CD14-positive monocyte (primary cell): ENCODE measurements around the gene CD247. TPM values are rescaled to one million over a fixed set of nuclear protein-coding genes. Genes with fewer than 3 reads are reported as not detected.

Experiments
- DNase-seq, 3 donors: peaks; one replicate each; pipeline ENCODE4 v3.0.0-alpha.2; 2011 to 2022
- H2AFZ ChIP-seq: 2 replicates; pipeline ENCODE4 v1.6.0; 2012; ENCODE audit warnings: mild to moderate bottlenecking, low read depth, low read length, inconsistent platforms; ENCODE audit not compliant: insufficient read depth, poor library complexity, severe bottlenecking
- H3K27ac ChIP-seq, 2 donors: 1 replicate in 1 of 2; 2 replicates in 1 of 2; pipeline ENCODE4 v1.5.1; 2012 to 2013; ENCODE audit warnings: low read length in 2 of 2, control low read depth in 1 of 2, inconsistent platforms in 1 of 2, low read depth in 1 of 2, mild to moderate bottlenecking in 1 of 2
- H3K27me3 ChIP-seq, 2 donors: one replicate each; pipeline versions ENCODE4 v1.6.0 to v1.6.1; 2011 to 2013; ENCODE audit warnings: low read length in 2 of 2; ENCODE audit not compliant: control insufficient read depth in 2 of 2, insufficient read depth in 2 of 2
- H3K36me3 ChIP-seq, 2 donors: replicated peaks in 1 of 2; 1 replicate in 1 of 2; 2 replicates in 1 of 2; pipeline versions ENCODE4 v1.5.1 to v1.6.1; 2012 to 2013; ENCODE audit warnings: low read length in 2 of 2, control low read depth in 1 of 2, inconsistent platforms in 1 of 2, mild to moderate bottlenecking in 1 of 2; ENCODE audit not compliant: insufficient read depth in 2 of 2, control insufficient read depth in 1 of 2
- H3K4me1 ChIP-seq, 2 donors: 1 replicate in 1 of 2; 2 replicates in 1 of 2; pipeline versions ENCODE4 v1.5.1 to v1.6.1; 2012 to 2013; ENCODE audit warnings: low read length in 2 of 2, control low read depth in 1 of 2, inconsistent platforms in 1 of 2, mild to moderate bottlenecking in 1 of 2, moderate library complexity in 1 of 2; ENCODE audit not compliant: insufficient read depth in 2 of 2, control insufficient read depth in 1 of 2
- H3K4me2 ChIP-seq: replicated peaks from 2 replicates; pipeline ENCODE3; 2012; ENCODE audit warnings: low read length, moderate library complexity, mild to moderate bottlenecking; ENCODE audit not compliant: poor library complexity, severe bottlenecking; ENCODE audit errors: extremely low read depth
- H3K4me3 ChIP-seq, 3 experiments: fragments of 200-600 bp in 1 of 3; sonication (generic) in 1 of 3; replicated peaks in 1 of 3; 1 replicate in 2 of 3; 2 replicates in 1 of 3; pipeline ENCODE4 v1.5.1; 2011 to 2013; ENCODE audit warnings: low read length in 3 of 3, mild to moderate bottlenecking in 3 of 3, control low read depth in 2 of 3, low read depth in 2 of 3, inconsistent platforms in 1 of 3, moderate library complexity in 1 of 3
- H3K79me2 ChIP-seq: 2 replicates; pipeline ENCODE4 v1.6.0; 2012; ENCODE audit warnings: mild to moderate bottlenecking, control low read depth, inconsistent platforms, low read length, moderate library complexity; ENCODE audit not compliant: insufficient read depth
- H3K9ac ChIP-seq: 2 replicates; pipeline ENCODE4 v1.6.0; 2017; ENCODE audit warnings: low read length, mild to moderate bottlenecking; ENCODE audit not compliant: insufficient read depth, poor library complexity, severe bottlenecking
- H3K9me3 ChIP-seq, 2 donors: replicated peaks in 1 of 2; 1 replicate in 1 of 2; 2 replicates in 1 of 2; pipeline versions ENCODE4 v1.5.1 to v1.6.1; 2012 to 2013; ENCODE audit warnings: low read length in 2 of 2, control low read depth in 1 of 2; ENCODE audit not compliant: control insufficient read depth in 1 of 2, insufficient read depth in 1 of 2
- H4K20me1 ChIP-seq: 2 replicates; pipeline ENCODE4 v1.6.0; 2012; ENCODE audit warnings: mild to moderate bottlenecking, low read length, control low read depth, moderate library complexity; ENCODE audit not compliant: insufficient read depth
- H3K27ac Mint-ChIP-seq, 7 donors: one replicate each; pipeline ENCODE4 v1.8.0; 2020; ENCODE audit warnings: mild to moderate bottlenecking in 7 of 7, mixed read lengths in 7 of 7, moderate library complexity in 6 of 7, inconsistent platforms in 2 of 7
- H3K27me3 Mint-ChIP-seq, 3 donors: one replicate each; pipeline ENCODE4 v1.8.0; 2021 to 2022; ENCODE audit warnings: low read depth in 3 of 3, mild to moderate bottlenecking in 3 of 3, mixed read lengths in 3 of 3, moderate library complexity in 3 of 3, inconsistent platforms in 1 of 3
- H3K36me3 Mint-ChIP-seq, 2 donors: one replicate each; pipeline ENCODE4 v1.8.0; 2020; ENCODE audit warnings: mixed read lengths in 2 of 2, inconsistent platforms in 1 of 2, mild to moderate bottlenecking in 1 of 2
- H3K4me1 Mint-ChIP-seq: one replicate; pipeline ENCODE4 v1.8.0; 2020; ENCODE audit warnings: mild to moderate bottlenecking, mixed read lengths
- H3K4me3 Mint-ChIP-seq, 2 donors: one replicate each; pipeline ENCODE4 v1.8.0; 2020; ENCODE audit warnings: mild to moderate bottlenecking in 2 of 2, mixed read lengths in 2 of 2, moderate library complexity in 1 of 2
- H3K9me3 Mint-ChIP-seq, 7 donors: one replicate each; pipeline ENCODE4 v1.8.0; 2020 to 2022; ENCODE audit warnings: mixed read lengths in 7 of 7, mild to moderate bottlenecking in 6 of 7, moderate library complexity in 6 of 7, inconsistent platforms in 2 of 7
- WGBS: methylation state at CpG from one replicate; pipeline ENCODE4 v1.1.5; 2013; ENCODE audit warnings: missing lambda C conversion rate; ENCODE audit not compliant: insufficient coverage; 5-methylcytosine and 5-hydroxymethylcytosine counted together
- intact Hi-C, 2 donors: fragments of 100-400 bp; cut with micrococcal nuclease; formaldehyde crosslinking; loops; one replicate each; pipeline versions ENCODE4 v1.15.0 to v1.15.1; 2023
- polyA plus RNA-seq, 3 donors: library from polyadenylated mRNA; depleted of rRNA in 1 of 3; unstranded in 2 of 3; stranded (reverse) in 1 of 3; fragments of 300-500 nt in 2 of 3; fragments of >200 nt in 1 of 3; fragmentation: Illumina TruSeq in 2 of 3; gene quantifications; 1 replicate in 2 of 3; 2 replicates in 1 of 3; pipeline ENCODE4 v1.2.3, GENCODE V29; 2012 to 2021
- TF ChIP-seq, protein P1 (sequence below): fragments of 200-600 bp; IDR thresholded peaks from one replicate; pipeline ENCODE4 v1.8.0; 2022; ENCODE audit warnings: antibody characterized with exemption, mild to moderate bottlenecking

The CD247 gene
- polyA plus RNA-seq, 3 donors: 0.29 to 1.8 (median 1.6) TPM

DNA sequence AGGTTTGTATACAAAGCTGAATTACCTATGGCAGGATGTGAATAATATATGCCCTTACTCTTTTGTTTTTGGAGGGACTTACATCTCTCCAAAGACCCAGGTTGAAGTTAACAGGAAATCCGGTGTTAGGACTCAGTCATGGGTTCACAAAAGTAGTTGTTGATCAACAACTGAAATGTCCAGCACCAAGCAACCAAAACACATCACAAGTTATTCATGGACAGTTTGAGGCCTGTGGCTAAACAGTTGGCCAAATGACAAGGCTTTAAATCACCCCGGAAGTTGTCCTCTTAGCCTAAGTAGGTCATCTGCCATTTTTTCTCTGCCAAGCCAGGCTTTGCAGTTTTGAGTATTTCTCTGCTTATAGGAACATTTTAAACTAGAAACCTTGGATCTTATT, 89.9 kb downstream of the CD247 start:
- TF ChIP-seq, protein P1, sequence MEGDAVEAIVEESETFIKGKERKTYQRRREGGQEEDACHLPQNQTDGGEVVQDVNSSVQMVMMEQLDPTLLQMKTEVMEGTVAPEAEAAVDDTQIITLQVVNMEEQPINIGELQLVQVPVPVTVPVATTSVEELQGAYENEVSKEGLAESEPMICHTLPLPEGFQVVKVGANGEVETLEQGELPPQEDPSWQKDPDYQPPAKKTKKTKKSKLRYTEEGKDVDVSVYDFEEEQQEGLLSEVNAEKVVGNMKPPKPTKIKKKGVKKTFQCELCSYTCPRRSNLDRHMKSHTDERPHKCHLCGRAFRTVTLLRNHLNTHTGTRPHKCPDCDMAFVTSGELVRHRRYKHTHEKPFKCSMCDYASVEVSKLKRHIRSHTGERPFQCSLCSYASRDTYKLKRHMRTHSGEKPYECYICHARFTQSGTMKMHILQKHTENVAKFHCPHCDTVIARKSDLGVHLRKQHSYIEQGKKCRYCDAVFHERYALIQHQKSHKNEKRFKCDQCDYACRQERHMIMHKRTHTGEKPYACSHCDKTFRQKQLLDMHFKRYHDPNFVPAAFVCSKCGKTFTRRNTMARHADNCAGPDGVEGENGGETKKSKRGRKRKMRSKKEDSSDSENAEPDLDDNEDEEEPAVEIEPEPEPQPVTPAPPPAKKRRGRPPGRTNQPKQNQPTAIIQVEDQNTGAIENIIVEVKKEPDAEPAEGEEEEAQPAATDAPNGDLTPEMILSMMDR: no peak
- Mint-ChIP-seq H3K4me1 (peaks cover 6% of the 10 kb centered on the region), H3K4me3 (no peak overlapping the region), H3K36me3 (peaks cover 8 to 22% of the 10 kb centered on the region in 2 donors), H3K27ac (no peak overlapping the region), H3K27me3 (peaks cover 0 to 6% (median 1%) of the 10 kb centered on the region in 3 donors), H3K9me3 (no peaks in the 10 kb centered on the region)
- Histone ChIP-seq H3K27me3 (no peaks in the 10 kb centered on the region), H3K36me3 (peaks cover 0 to 3% of the 10 kb centered on the region in 2 donors), H3K9ac (no peak overlapping the region), H3K4me3 (no peak overlapping the region), H3K79me2 (no peaks in the 10 kb centered on the region), H2AFZ (no peak overlapping the region), H3K4me1 (no peaks in the 10 kb centered on the region), H3K9me3 (no peaks in the 10 kb centered on the region), H3K4me2 (no peak overlapping the region), H3K27ac (no peak overlapping the region), H4K20me1 (no peaks in the 10 kb centered on the region)
- no peak for DNase-seq
- 100% methylated on average over 1 of the region's 2 CpGs for WGBS
- intact Hi-C loops: no loop called here

DNA sequence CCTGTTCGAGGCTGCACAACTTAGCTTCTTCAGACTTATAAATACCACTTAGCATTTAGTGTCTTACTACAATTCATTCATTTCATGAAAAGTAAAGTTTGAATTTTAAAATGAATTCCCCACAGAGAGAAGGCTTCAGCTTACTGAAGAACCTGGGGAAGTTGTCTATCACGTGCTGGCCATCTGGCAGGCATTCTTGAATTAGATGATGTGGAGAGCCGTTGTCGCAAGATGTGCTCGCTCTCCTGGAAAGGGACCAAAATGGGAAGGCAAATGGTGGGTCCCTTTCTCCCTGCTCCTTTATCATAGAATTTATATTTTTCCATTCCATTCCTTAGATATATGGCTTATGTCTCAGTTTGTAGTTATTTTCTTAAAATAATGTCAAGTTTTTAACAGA, 90.5 kb downstream of the CD247 start:
- no peak overlapping the region for H2AFZ ChIP-seq
- TF ChIP-seq, protein P1: no peak
- DNase-seq: no peak
- Mint-ChIP-seq H3K4me1 (peaks cover 6% of the 10 kb centered on the region), H3K9me3 (no peaks in the 10 kb centered on the region), H3K27ac (no peak overlapping the region), H3K27me3 (peaks cover 0 to 6% (median 1%) of the 10 kb centered on the region in 3 donors), H3K36me3 (peaks cover 11 to 24% of the 10 kb centered on the region in 2 donors), H3K4me3 (no peak overlapping the region)
- intact Hi-C loops: no loop called here
- H3K4me1 ChIP-seq: no peaks in the 10 kb centered on the region
- H3K9ac ChIP-seq: no peak overlapping the region
- H3K27me3 ChIP-seq: no peaks in the 10 kb centered on the region
- H3K4me2 ChIP-seq: no peak overlapping the region
- H3K9me3 ChIP-seq: no peaks in the 10 kb centered on the region
- peaks cover 0 to 3% of the 10 kb centered on the region in 2 donors for H3K36me3 ChIP-seq
- no peak overlapping the region for H3K4me3 ChIP-seq
- H4K20me1 ChIP-seq: no peaks in the 10 kb centered on the region
- 57% methylated on average over 1 of the region's 5 CpGs for WGBS
- no peaks in the 10 kb centered on the region for H3K79me2 ChIP-seq
- H3K27ac ChIP-seq: no peak overlapping the region
